GM12864 (cell line): ENCODE data around the gene NCDN.

ENCODE experiments used
- DNase-seq: peaks from one replicate; pipeline ENCODE4 v3.0.0-alpha.2; 2011; ENCODE audit warnings: low read depth
- H3K4me3 ChIP-seq: 2 replicates; pipeline ENCODE4 v1.5.1; 2011; ENCODE audit warnings: mild to moderate bottlenecking, low read depth, low read length, control low read depth
- CTCF ChIP-seq: IDR thresholded peaks from 2 replicates; pipeline ENCODE4 v1.5.1; 2011; ENCODE audit warnings: low read depth, mild to moderate bottlenecking, moderate library complexity, low read length, control low read depth, inconsistent platforms; ENCODE audit errors: missing control alignments

NCDN gene

GRCh38 chr1:35553851-35554250 lies 3.7 kb upstream of the NCDN start:
- TF ChIP-seq CTCF, result no peak
- DNase-seq, result no peak

GRCh38 chr1:35554266-35555211 lies 3.1 kb upstream of the NCDN start:
- DNase-seq, result no peak
- no peak for TF ChIP-seq CTCF
- H3K4me3 ChIP-seq, result no peak overlapping the region

More at GRCh38 chr1:35553851-35554250, 3.7 kb upstream of the NCDN start:
- no peak overlapping the region for H3K4me3 ChIP-seq

GRCh38 chr1:35555212-35555584 lies 2.4 kb upstream of the NCDN start:
- no peak for DNase-seq
- no peak overlapping the region for H3K4me3 ChIP-seq
- TF ChIP-seq CTCF, result no peak

- TF ChIP-seq CTCF, result no peak
- DNase-seq, result no peak
- H3K4me3 ChIP-seq, result peak overlapping the region; percentile 91; the same call in 1 of the 2 replicates
Observed at GRCh38 chr1:35555601-35556477, 1.8 kb upstream of the NCDN start.

- peak overlapping the region; percentile 91 for H3K4me3 ChIP-seq
- TF ChIP-seq CTCF, result no peak
- no peak for DNase-seq
Observed at GRCh38 chr1:35556484-35557117, 998 bp upstream of the NCDN start.

GRCh38 chr1:35557118-35557610 lies 435 bp upstream of the NCDN start, which contains the start of gene KIAA0319L:
Gene KIAA0319L, minus strand, starts transcription at chr1:35557403. Its CDS starts 2,912 bp downstream, at chr1:35554491.
- no peak for TF ChIP-seq CTCF
- no peak for DNase-seq
- H3K4me3 ChIP-seq, result peak within 1 kb of the TSS; percentile 91
